Spleen (tissue), 11 donors: ENCODE measurements around the gene UBE4A. TPM values are rescaled to one million over a fixed set of nuclear protein-coding genes. Genes with fewer than 3 reads are reported as not detected.

Experiments
- DNase-seq: peaks from one replicate; pipeline ENCODE4 v3.0.0-alpha.2; 2020
- H3K27ac ChIP-seq, 8 donors: fragments of 200-600 bp; sonication (generic) in 7 of 8; 1 replicate in 4 of 8; 2 replicates in 4 of 8; pipeline versions ENCODE4 v1.5.0 to v1.8.0; 2016 to 2021; ENCODE audit warnings: inconsistent platforms in 4 of 8, mild to moderate bottlenecking in 4 of 8, moderate library complexity in 1 of 8
- H3K27me3 ChIP-seq, 7 donors: fragments of 200-600 bp; sonication (generic) in 6 of 7; replicated peaks in 1 of 7; 1 replicate in 4 of 7; 2 replicates in 3 of 7; pipeline versions ENCODE4 v1.5.0 to v1.8.0; 2016 to 2021; ENCODE audit warnings: inconsistent platforms in 3 of 7, mild to moderate bottlenecking in 1 of 7
- H3K36me3 ChIP-seq, 6 donors: fragments of 200-600 bp; sonication (generic) in 5 of 6; 1 replicate in 4 of 6; 2 replicates in 2 of 6; pipeline versions ENCODE4 v1.5.0 to v1.8.0; 2016 to 2021; ENCODE audit warnings: inconsistent platforms in 2 of 6
- H3K4me1 ChIP-seq, 6 donors: fragments of 200-600 bp; sonication (generic) in 5 of 6; 1 replicate in 3 of 6; 2 replicates in 3 of 6; pipeline versions ENCODE4 v1.5.0 to v1.8.0; 2016 to 2021; ENCODE audit warnings: inconsistent platforms in 3 of 6
- H3K4me3 ChIP-seq, 8 donors: fragments of 200-600 bp; sonication (generic) in 7 of 8; 1 replicate in 4 of 8; 2 replicates in 4 of 8; pipeline versions ENCODE4 v1.5.0 to v1.8.0; 2016 to 2021; ENCODE audit warnings: inconsistent platforms in 4 of 8, mild to moderate bottlenecking in 4 of 8, moderate library complexity in 2 of 8
- H3K9me3 ChIP-seq, 8 donors: fragments of 200-600 bp; sonication (generic) in 7 of 8; 1 replicate in 4 of 8; 2 replicates in 4 of 8; pipeline versions ENCODE4 v1.5.0 to v1.8.0; 2016 to 2021; ENCODE audit warnings: inconsistent platforms in 4 of 8
- POLR2A ChIP-seq, 3 donors: fragments of 450-650 bp; IDR thresholded peaks; one replicate each; pipeline ENCODE4 v1.5.1; 2017; ENCODE audit warnings: antibody characterized with exemption in 3 of 3, mild to moderate bottlenecking in 1 of 3
- POLR2AphosphoS5 ChIP-seq, 3 donors: sonication (generic); formaldehyde crosslinking; IDR thresholded peaks; one replicate each; pipeline ENCODE4 v1.5.1; 2017; ENCODE audit warnings: antibody characterized with exemption in 3 of 3
- WGBS, 5 donors: extraction: QIAGEN DNeasy Blood & Tissue Kit in 3 of 5; methylation state at CpG; one replicate each; pipeline versions ENCODE4 v1.1.5 to v1.1.7; 2013 to 2018; 5-methylcytosine and 5-hydroxymethylcytosine counted together
- intact Hi-C: fragments of 100-400 bp; cut with DNase I; formaldehyde crosslinking; loops from one replicate; pipeline ENCODE4 v1.15.0; 2023; ENCODE audit warnings: low total_unique reads
- polyA plus RNA-seq, 3 donors: library from polyadenylated mRNA; stranded (reverse); fragments of 200-250 nt; gene quantifications; one replicate each; pipeline ENCODE4 v1.2.1, GENCODE V29; 2013
- total RNA-seq, 7 donors: library from RNA; depleted of rRNA in 3 of 7; stranded (reverse); fragments of >200 nt in 3 of 7; fragmentation: NEBNext Ultra II Directional in 4 of 7; extraction: Animal tissue kit (Norgen Biotek cat#: 25700) in 4 of 7; gene quantifications; one replicate each; pipeline versions ENCODE4 v1.1.0 to v1.2.1, GENCODE V29; 2016 to 2021
- TF ChIP-seq, protein P1 (sequence below), 11 experiments: fragments of 200-600 bp in 7 of 11; fragments of 450-650 bp in 4 of 11; sonication (generic) in 4 of 11; IDR thresholded peaks in 8 of 11; conservative IDR thresholded peaks in 3 of 11; 1 replicate in 7 of 11; 2 replicates in 4 of 11; pipeline versions ENCODE4 v1.4.0 to v1.8.0; 2016 to 2021; ENCODE audit warnings: antibody characterized with exemption in 11 of 11, inconsistent platforms in 4 of 11, mild to moderate bottlenecking in 1 of 11
- donor health status: healthy with polysubstance abuse.
- donor health status: DM: no; HTN: no; CAD: no; lungs with moderate emphysema.
- donor health status: DM: no; HTN: no; CAD: no.
- donor health status: Bipolar disorder and iron deficiency.
- donor health status: healthy.
- donor health status: DM: no; HTN: no; CAD: no.
- donor health status: DM: yes; HTN: yes; CAD: no.

UBE4A gene
- total and polyA plus RNA-seq, 10 donors = 13.0 to 55.6 (median 40.7) TPM

DNA sequence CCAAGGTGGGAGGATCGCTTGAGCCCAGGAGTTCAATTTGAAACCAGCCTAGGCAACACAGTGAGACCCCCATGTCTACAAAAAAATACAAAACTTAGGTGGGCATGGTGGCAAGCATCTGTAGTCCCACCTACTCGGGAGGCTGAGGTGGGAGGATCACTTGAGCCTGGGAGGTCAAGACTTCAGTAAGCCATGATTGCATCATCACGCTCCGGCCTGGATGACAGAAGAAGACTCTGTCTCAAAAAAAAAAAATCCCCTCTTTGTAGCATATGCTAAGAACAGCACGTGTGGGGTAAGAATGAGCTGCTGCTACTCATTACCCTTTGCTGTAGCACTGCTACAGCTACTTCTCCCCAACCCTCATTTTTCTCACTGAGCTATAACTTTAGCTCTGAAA, 14.5 kb downstream of the UBE4A start:
- Histone ChIP-seq H3K36me3 (peaks cover 11 to 100% (median 97%) of the 10 kb centered on the region in 6 donors), H3K27ac (no peak overlapping the region), H3K9me3 (no peaks in the 10 kb centered on the region), H3K27me3 (no peaks in the 10 kb centered on the region), H3K4me1 (no peaks in the 10 kb centered on the region), H3K4me3 (no peak overlapping the region)
- intact Hi-C loops = no loop called here
- WGBS, 5 donors = 93 to 96% (median 94%) methylated on average over 5 of the region's 5 CpGs
- TF ChIP-seq POLR2A (IDR thresholded peaks at IDR 0.05) (no peak), POLR2AphosphoS5 (IDR thresholded peaks at IDR 0.05) (no peak)
- TF ChIP-seq, protein P1, sequence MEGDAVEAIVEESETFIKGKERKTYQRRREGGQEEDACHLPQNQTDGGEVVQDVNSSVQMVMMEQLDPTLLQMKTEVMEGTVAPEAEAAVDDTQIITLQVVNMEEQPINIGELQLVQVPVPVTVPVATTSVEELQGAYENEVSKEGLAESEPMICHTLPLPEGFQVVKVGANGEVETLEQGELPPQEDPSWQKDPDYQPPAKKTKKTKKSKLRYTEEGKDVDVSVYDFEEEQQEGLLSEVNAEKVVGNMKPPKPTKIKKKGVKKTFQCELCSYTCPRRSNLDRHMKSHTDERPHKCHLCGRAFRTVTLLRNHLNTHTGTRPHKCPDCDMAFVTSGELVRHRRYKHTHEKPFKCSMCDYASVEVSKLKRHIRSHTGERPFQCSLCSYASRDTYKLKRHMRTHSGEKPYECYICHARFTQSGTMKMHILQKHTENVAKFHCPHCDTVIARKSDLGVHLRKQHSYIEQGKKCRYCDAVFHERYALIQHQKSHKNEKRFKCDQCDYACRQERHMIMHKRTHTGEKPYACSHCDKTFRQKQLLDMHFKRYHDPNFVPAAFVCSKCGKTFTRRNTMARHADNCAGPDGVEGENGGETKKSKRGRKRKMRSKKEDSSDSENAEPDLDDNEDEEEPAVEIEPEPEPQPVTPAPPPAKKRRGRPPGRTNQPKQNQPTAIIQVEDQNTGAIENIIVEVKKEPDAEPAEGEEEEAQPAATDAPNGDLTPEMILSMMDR (IDR thresholded peaks at IDR 0.05 in 8 of 11, conservative IDR thresholded peaks at IDR 0.05 in 3 of 11) = no peak
- no peak for DNase-seq

GRCh38 chr11:118374729-118375128, 15.3 kb downstream of the UBE4A start:
- no peak overlapping the region for H3K27ac ChIP-seq
- no peaks in the 10 kb centered on the region for H3K4me1 ChIP-seq
- H3K27me3 ChIP-seq = no peaks in the 10 kb centered on the region
- TF ChIP-seq, protein P1 (IDR thresholded peaks at IDR 0.05 in 8 of 11, conservative IDR thresholded peaks at IDR 0.05 in 3 of 11) = no peak
- no peak for TF ChIP-seq POLR2AphosphoS5 (IDR thresholded peaks at IDR 0.05)
- no peak for TF ChIP-seq POLR2A (IDR thresholded peaks at IDR 0.05)
- DNase-seq = no peak
- H3K9me3 ChIP-seq = no peaks in the 10 kb centered on the region
- 80 to 91% (median 83%) methylated on average over 3 of the region's 3 CpGs for WGBS, 5 donors
- intact Hi-C loops = no loop called here
- no peak overlapping the region for H3K4me3 ChIP-seq
- peaks cover 11 to 100% (median 97%) of the 10 kb centered on the region in 6 donors for H3K36me3 ChIP-seq

GRCh38 chr11:118375978-118376377, 16.6 kb downstream of the UBE4A start:
- H3K9me3 ChIP-seq = no peaks in the 10 kb centered on the region
- no peaks in the 10 kb centered on the region for H3K27me3 ChIP-seq
- peaks cover 11 to 100% (median 95%) of the 10 kb centered on the region in 6 donors for H3K36me3 ChIP-seq
- DNase-seq = no peak
- TF ChIP-seq POLR2A (IDR thresholded peaks at IDR 0.05) (no peak), POLR2AphosphoS5 (IDR thresholded peaks at IDR 0.05) (no peak)
- TF ChIP-seq, protein P1 (IDR thresholded peaks at IDR 0.05 in 8 of 11, conservative IDR thresholded peaks at IDR 0.05 in 3 of 11) = no peak
- intact Hi-C loops = no loop called here
- H3K4me1 ChIP-seq = no peaks in the 10 kb centered on the region
- H3K4me3 ChIP-seq = no peak overlapping the region
- no peak overlapping the region for H3K27ac ChIP-seq

DNA sequence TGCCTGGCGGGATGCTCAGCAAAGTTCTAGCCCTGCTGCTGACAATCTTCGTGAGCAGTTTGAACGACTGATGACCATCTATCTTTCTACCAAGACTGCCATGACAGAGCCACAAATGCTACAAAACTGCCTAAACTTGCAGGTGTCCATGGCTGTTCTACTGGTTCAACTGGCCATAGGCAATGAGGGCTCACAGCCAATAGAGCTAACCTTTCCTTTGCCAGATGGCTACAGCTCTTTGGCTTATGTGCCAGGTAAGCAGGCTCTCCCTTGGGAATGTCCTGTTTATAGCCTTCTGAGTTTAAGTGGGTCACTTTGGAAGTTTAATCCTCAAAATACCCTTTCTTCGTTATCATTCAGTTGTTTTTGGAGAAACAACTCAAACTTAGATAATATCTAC, 20.1 kb downstream of the UBE4A start:
- Histone ChIP-seq H3K36me3 (peaks cover 9 to 100% (median 94%) of the 10 kb centered on the region in 6 donors), H3K27me3 (no peaks in the 10 kb centered on the region), H3K4me1 (no peaks in the 10 kb centered on the region), H3K27ac (no peak overlapping the region), H3K9me3 (no peaks in the 10 kb centered on the region), H3K4me3 (no peak overlapping the region)
- no peak for DNase-seq
- intact Hi-C loops = no loop called here
- 92 to 97% (median 97%) methylated on average over 4 of the region's 4 CpGs for WGBS, 5 donors
- TF ChIP-seq, protein P1 (IDR thresholded peaks at IDR 0.05 in 8 of 11, conservative IDR thresholded peaks at IDR 0.05 in 3 of 11) = no peak
- TF ChIP-seq POLR2AphosphoS5 (IDR thresholded peaks at IDR 0.05) = no peak
- no peak for TF ChIP-seq POLR2A (IDR thresholded peaks at IDR 0.05)
